Measurements from ENCODE around the gene COA6. TPM values are rescaled to one million over a fixed set of nuclear protein-coding genes. Genes with fewer than 3 reads are reported as not detected.

COA6 gene, protein sequence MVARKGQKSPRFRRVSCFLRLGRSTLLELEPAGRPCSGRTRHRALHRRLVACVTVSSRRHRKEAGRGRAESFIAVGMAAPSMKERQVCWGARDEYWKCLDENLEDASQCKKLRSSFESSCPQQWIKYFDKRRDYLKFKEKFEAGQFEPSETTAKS
- 10 to 100 TPM; 24.6 to 52.5 (median 44.3) TPM for total RNA-seq

DNA sequence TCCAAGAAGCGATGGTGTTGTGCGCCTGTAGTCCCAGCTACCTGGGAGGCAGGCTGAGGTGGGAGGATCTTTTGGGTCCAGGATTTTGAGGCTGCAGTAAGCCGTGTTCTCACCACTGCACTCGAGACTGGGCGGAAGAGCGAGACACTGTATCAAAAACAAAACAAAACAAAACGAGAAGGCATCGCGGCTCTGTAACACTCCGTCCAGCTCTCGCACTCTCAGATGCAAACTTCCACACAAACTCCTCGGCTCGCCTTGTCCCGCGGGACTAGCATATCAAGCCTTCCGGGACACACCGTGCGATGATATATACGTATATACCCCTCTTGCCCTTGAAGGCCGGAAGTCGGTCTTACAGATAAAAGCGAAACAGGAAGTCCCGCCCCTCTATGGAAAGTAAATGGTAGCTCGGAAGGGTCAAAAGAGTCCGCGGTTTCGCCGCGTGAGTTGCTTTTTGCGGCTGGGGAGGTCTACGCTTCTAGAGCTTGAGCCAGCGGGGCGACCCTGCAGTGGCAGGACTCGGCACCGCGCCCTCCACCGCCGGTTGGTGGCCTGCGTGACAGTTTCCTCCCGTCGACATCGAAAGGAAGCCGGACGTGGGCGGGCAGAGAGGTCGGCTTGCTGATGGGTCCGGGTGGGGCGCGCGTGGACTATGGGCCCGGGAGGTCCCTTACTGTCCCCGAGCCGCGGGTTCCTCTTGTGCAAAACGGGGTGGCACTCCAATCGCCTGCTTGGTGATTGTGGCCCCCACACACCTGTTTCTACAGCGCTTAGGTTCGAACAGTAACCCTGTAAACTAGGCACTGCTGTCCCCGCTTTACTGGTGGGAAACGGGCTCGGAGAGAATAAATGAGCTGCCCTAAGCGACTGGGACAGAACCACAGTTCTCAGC lies at the start of gene COA6:
COA6 (plus strand) TSS at position 393 of the 895 bp plus-strand sequence; CDS start at position 404, 11 bp downstream.
- Histone ChIP-seq H3K27ac (peak within 1 kb of the TSS; percentile 93 to 96), H3K4me3 (peak within 1 kb of the TSS; percentile 65 to 97 (median 80)), H3K4me1 (replicated peaks in 1 of 2) (peaks cover 11 to 17% of the 10 kb centered on the region in 2 donors)
- in situ Hi-C loops (cut with MboI; ENCODE audit: low pct_unique_long_range_greater_than_20kb in 2 of 9, low sequenced_read_pairs in 9 of 9, unreplicated experiment in 9 of 9), result no loop called here
- 0 to 7% (median 0%) methylated on average over 1 to 52 of the region's 62 CpGs; no CpG with 5 or more reads in 1 of the 10 experiments for WGBS, 10 experiments
- ATAC-seq (replicated peaks in 6 of 8), result peak; percentile 91 to 94 (median 94)

DNA sequence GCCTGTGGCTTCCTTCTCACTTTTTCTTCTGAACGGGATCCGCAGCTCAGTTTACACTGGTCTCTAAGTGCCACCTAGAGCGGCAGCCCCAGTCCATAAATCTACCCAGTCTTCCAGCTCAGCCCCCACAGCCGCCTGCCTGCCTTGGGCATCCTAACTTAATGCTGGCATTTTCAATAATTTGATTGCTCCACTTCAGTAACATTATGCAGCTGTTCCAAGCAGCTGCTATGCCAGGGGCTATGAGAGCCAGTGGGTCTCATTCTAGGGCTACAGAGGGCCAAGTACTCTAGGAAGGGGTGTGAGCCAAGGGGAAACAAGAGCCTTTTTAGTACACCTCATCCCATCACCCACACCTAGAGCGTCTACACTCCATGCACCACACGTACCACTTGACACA lies 48.4 kb upstream of the COA6 start:
- ATAC-seq (replicated peaks in 6 of 8), result no peak
- in situ Hi-C loops (cut with MboI; ENCODE audit: low pct_unique_long_range_greater_than_20kb in 2 of 9, low sequenced_read_pairs in 9 of 9, unreplicated experiment in 9 of 9), result loop anchor here in 3 of 9 experiments (25.0 kb wide), 2 partner anchors 188 to 213 kb away; no protein-coding TSS in a partner anchor
- 0 to 100% (median 83%) methylated on average over 1 to 6 of the region's 6 CpGs; no CpG with 5 or more reads in 4 of the 10 experiments for WGBS, 10 experiments

DNA sequence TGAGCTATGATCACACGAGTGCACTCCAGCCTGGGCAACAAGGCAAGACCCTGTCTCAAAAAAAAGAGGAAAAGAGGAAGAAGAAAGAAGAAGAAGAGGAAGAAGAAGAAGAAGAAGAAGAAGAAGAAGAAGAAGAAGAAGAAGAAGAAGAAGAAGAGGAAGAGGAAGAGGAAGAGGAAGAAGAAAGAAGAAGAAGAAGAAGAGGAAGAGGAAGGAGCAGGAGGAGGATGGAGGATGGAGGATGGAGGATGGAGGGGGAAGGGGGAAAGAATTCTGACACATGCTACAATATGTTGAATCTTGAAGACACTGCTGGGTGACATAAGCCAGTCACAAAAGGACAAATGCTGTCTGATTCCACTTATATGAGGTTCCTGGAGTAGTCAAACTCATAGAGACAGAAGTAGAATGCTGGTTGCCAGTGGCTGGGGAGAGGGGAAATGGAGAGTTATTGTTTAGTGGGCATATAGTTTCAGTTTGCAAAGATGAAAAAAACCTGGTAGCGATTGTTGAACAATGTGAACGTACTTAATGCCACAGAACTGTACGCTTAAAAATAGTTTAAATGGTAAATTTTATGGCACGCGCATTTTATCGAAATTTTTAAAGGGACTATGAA lies 47.3 kb upstream of the COA6 start:
- Histone ChIP-seq H3K27ac (no peak overlapping the region), H3K4me1 (replicated peaks in 1 of 2) (no peaks in the 10 kb centered on the region), H3K4me3 (no peak overlapping the region)
- in situ Hi-C loops (cut with MboI; ENCODE audit: low pct_unique_long_range_greater_than_20kb in 2 of 9, low sequenced_read_pairs in 9 of 9, unreplicated experiment in 9 of 9), result no loop called here
- peak in 2 of 8 experiments; percentile 11 to 12 for ATAC-seq (replicated peaks in 6 of 8)
- WGBS, 10 experiments, result 0 to 89% (median 70%) methylated on average over 1 to 7 of the region's 7 CpGs

More for the DNA sequence above, 48.4 kb upstream of the COA6 start:
- H3K4me1 ChIP-seq (replicated peaks in 1 of 2), result no peaks in the 10 kb centered on the region
- H3K27ac ChIP-seq, result no peak overlapping the region
- H3K4me3 ChIP-seq, result no peak overlapping the region

- no peaks in the 10 kb centered on the region for H3K4me1 ChIP-seq (replicated peaks in 1 of 2)
- peak; percentile 41 to 97 (median 56) for ATAC-seq (replicated peaks in 6 of 8)
- no peak overlapping the region for H3K27ac ChIP-seq
- 13 to 95% (median 42%) methylated on average over 3 to 16 of the region's 20 CpGs; no CpG with 5 or more reads in 1 of the 10 experiments for WGBS, 10 experiments
- H3K4me3 ChIP-seq, result no peak overlapping the region
- in situ Hi-C loops (cut with MboI; ENCODE audit: low pct_unique_long_range_greater_than_20kb in 2 of 9, low sequenced_read_pairs in 9 of 9, unreplicated experiment in 9 of 9), result no loop called here
Observed at GRCh38 chr1:234326497-234327366, 46.5 kb upstream of the COA6 start.

- no peak overlapping the region for H3K27ac ChIP-seq
- no peak overlapping the region for H3K4me3 ChIP-seq
- no peak for ATAC-seq (replicated peaks in 6 of 8)
- in situ Hi-C loops (cut with MboI; ENCODE audit: low pct_unique_long_range_greater_than_20kb in 2 of 9, low sequenced_read_pairs in 9 of 9, unreplicated experiment in 9 of 9), result no loop called here
- WGBS, 10 experiments, result 29 to 84% (median 68%) methylated on average over 1 to 9 of the region's 9 CpGs; no CpG with 5 or more reads in 1 of the 10 experiments
- H3K4me1 ChIP-seq (replicated peaks in 1 of 2), result no peaks in the 10 kb centered on the region
Observed at GRCh38 chr1:234327577-234328164, 45.6 kb upstream of the COA6 start.

DNA sequence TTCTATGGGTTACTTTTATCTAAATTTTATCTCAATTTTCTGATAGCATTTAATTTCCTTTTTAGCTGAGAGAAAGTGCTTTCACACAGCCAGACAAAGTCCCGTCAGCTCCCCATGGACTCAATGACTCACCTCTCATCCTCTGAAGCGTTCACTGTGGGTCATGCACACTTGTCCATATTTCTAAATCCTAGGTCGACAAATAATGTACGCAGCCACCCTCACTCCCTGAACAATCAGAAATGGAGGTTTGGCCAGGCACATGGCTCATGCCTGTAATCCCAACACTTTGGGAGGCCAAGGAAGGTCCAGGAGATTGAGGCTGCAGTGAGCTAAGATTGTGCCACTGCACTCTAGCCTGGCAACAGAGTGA lies 42.4 kb upstream of the COA6 start:
- H3K27ac ChIP-seq, result no peak overlapping the region

DNA sequence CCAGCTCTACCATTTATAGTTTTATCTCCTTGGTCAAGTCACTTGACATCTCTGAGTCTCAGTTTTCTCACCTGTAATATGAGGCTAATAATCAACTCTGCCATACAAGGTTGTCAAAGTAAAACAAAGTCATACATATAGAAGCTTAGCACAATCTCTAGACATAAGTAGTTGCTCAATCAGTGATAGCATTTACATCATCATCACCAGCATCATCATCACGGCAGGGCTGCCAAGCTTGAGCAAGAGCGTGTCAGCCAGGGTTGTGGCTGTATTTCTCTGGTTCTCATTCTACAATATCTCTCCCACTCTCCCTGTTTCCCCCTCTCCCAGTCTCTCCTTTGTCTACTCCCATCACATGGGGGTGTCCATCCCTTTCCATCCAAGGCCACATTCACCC lies 41.7 kb upstream of the COA6 start:
- Histone ChIP-seq H3K4me3 (no peak overlapping the region), H3K27ac (no peak overlapping the region), H3K4me1 (replicated peaks in 1 of 2) (no peaks in the 10 kb centered on the region)
- ATAC-seq (replicated peaks in 6 of 8), result no peak
- WGBS, 10 experiments, result 0 to 94% (median 85%) methylated on average over 1 to 2 of the region's 2 CpGs
- in situ Hi-C loops (cut with MboI; ENCODE audit: low pct_unique_long_range_greater_than_20kb in 2 of 9, low sequenced_read_pairs in 9 of 9, unreplicated experiment in 9 of 9), result no loop called here

More for the DNA sequence above, 42.4 kb upstream of the COA6 start:
- H3K4me3 ChIP-seq, result no peak overlapping the region
- WGBS, 10 experiments, result 56 to 100% (median 88%) methylated on average over 1 to 4 of the region's 4 CpGs; no CpG with 5 or more reads in 2 of the 10 experiments
- in situ Hi-C loops (cut with MboI; ENCODE audit: low pct_unique_long_range_greater_than_20kb in 2 of 9, low sequenced_read_pairs in 9 of 9, unreplicated experiment in 9 of 9), result no loop called here
- ATAC-seq (replicated peaks in 6 of 8), result no peak
- no peaks in the 10 kb centered on the region for H3K4me1 ChIP-seq (replicated peaks in 1 of 2)

DNA sequence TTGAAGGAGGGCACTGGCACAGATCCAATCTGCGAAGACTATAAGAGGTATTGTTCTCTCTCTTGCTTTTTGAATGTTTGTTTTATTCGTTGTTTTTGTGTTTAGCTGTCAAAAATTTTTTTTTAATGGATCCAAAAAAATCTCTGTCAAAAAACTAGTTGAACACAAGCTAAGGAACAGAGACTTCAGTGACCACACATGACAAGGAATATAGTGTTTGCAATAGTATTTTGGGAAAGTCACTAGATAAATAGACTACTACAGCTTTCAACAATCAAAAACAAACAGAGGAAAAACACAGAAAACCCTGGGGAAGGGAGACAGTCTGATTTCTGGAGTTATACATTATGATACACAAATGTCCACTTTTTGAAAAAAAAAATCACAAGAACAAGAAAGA lies 36.9 kb upstream of the COA6 start:
- 13 to 82% (median 60%) methylated on average over 1 to 2 of the region's 2 CpGs; no CpG with 5 or more reads in 1 of the 10 experiments for WGBS, 10 experiments

DNA sequence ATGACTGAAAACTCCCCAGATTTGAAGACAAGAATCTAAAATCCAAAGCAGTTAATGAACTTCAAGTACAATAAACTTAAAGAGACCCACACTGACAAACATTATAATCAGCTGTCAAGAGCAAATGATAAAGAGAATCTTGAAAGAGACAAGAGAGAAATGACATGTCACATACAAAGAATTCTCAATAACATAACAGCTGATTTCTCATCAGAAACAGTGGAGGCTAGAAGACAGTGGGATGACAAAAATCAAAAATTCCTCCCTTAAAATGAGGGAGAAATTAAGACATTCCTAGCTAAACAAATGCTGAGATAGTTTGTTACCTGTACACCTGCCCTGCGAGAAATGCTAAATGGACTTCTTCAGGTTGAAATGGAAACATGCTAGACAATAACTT lies 36.0 kb upstream of the COA6 start:
- no peak for ATAC-seq (replicated peaks in 6 of 8)
- no peak overlapping the region for H3K27ac ChIP-seq
- no peak overlapping the region for H3K4me3 ChIP-seq
- 0 to 100% (median 79%) methylated on average over 1 of the region's 1 CpG; no CpG with 5 or more reads in 1 of the 10 experiments for WGBS, 10 experiments
- in situ Hi-C loops (cut with MboI; ENCODE audit: low pct_unique_long_range_greater_than_20kb in 2 of 9, low sequenced_read_pairs in 9 of 9, unreplicated experiment in 9 of 9), result no loop called here
- no peaks in the 10 kb centered on the region for H3K4me1 ChIP-seq (replicated peaks in 1 of 2)

More for the DNA sequence above, 36.9 kb upstream of the COA6 start:
- no peak overlapping the region for H3K4me3 ChIP-seq
- ATAC-seq (replicated peaks in 6 of 8), result no peak
- no peaks in the 10 kb centered on the region for H3K4me1 ChIP-seq (replicated peaks in 1 of 2)
- H3K27ac ChIP-seq, result no peak overlapping the region
- in situ Hi-C loops (cut with MboI; ENCODE audit: low pct_unique_long_range_greater_than_20kb in 2 of 9, low sequenced_read_pairs in 9 of 9, unreplicated experiment in 9 of 9), result no loop called here

DNA sequence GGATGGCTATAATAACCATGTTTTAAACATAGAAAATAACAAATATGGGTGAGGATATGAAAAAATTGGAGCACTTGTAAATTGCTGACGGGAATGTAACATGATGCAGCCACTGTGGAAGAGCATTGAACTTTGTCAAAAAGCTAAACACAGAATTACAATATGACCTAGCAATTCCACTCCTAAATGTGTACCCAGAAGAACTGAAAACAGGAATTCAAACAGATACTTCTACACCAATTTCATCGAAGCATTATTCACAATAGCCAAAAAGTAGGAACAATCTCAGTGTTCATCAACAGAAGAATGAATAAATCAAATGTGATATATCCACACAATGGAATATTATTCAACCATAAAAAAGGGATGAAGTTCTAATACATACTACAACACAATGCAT lies 32.7 kb upstream of the COA6 start:
- in situ Hi-C loops (cut with MboI; ENCODE audit: low pct_unique_long_range_greater_than_20kb in 2 of 9, low sequenced_read_pairs in 9 of 9, unreplicated experiment in 9 of 9), result no loop called here
- 0 to 100% (median 60%) methylated on average over 1 to 2 of the region's 2 CpGs for WGBS, 10 experiments

GRCh38 chr1:234342774-234343173 lies 30.5 kb upstream of the COA6 start:
- in situ Hi-C loops (cut with MboI; ENCODE audit: low pct_unique_long_range_greater_than_20kb in 2 of 9, low sequenced_read_pairs in 9 of 9, unreplicated experiment in 9 of 9), result no loop called here
- ATAC-seq (replicated peaks in 6 of 8), result no peak
- Histone ChIP-seq H3K27ac (no peak overlapping the region), H3K4me1 (replicated peaks in 1 of 2) (peaks cover 0 to 4% of the 10 kb centered on the region in 2 donors), H3K4me3 (no peak overlapping the region)
- 29 to 100% (median 74%) methylated on average over 1 to 5 of the region's 5 CpGs for WGBS, 10 experiments

More for the DNA sequence above, 32.7 kb upstream of the COA6 start:
- no peak for ATAC-seq (replicated peaks in 6 of 8)
- H3K4me1 ChIP-seq (replicated peaks in 1 of 2), result peaks cover 0 to 4% of the 10 kb centered on the region in 2 donors
- H3K27ac ChIP-seq, result no peak overlapping the region
- no peak overlapping the region for H3K4me3 ChIP-seq

- Histone ChIP-seq H3K27ac (no peak overlapping the region), H3K4me3 (no peak overlapping the region), H3K4me1 (replicated peaks in 1 of 2) (peaks cover 0 to 4% of the 10 kb centered on the region in 2 donors)
- in situ Hi-C loops (cut with MboI; ENCODE audit: low pct_unique_long_range_greater_than_20kb in 2 of 9, low sequenced_read_pairs in 9 of 9, unreplicated experiment in 9 of 9), result no loop called here
- no peak for ATAC-seq (replicated peaks in 6 of 8)
- 0 to 100% (median 83%) methylated on average over 1 of the region's 1 CpG; no CpG with 5 or more reads in 5 of the 10 experiments for WGBS, 10 experiments
Observed at GRCh38 chr1:234345237-234345636, 28.0 kb upstream of the COA6 start.

All from motor neuron (in vitro differentiated cells).